CD4-positive, alpha-beta T cell treated with Interleukin-4 for 1 hour (primary cell): ENCODE results near the gene SURF4.
"Not testable (repeated sequence)": the region's sequence is repeated elsewhere in the genome, so short reads cannot be mapped to it uniquely, and the experiment has no call there.

ENCODE experiments used
- DNase-seq, 2 donors: peaks; one replicate each; pipeline ENCODE4 v3.0.0-alpha.2; 2020 to 2022

The SURF4 gene

GRCh38 chr9:133331641-133332380 is 44.0 kb downstream of the SURF4 start:
- DNase-seq = no peak

- no peak for DNase-seq
Observed at GRCh38 chr9:133331221-133331620, 44.6 kb downstream of the SURF4 start.

- not testable (repeated sequence) for DNase-seq
Observed at GRCh38 chr9:133329306-133330156, 46.3 kb downstream of the SURF4 start.

- no peak for DNase-seq
Observed at GRCh38 chr9:133327834-133328484, 47.9 kb downstream of the SURF4 start.

- not testable (repeated sequence) for DNase-seq
Observed at GRCh38 chr9:133327021-133327420, 48.8 kb downstream of the SURF4 start.

- no peak for DNase-seq
Observed at GRCh38 chr9:133323991-133324703, 51.7 kb downstream of the SURF4 start.

- no peak for DNase-seq
Observed at GRCh38 chr9:133323211-133323610, 52.6 kb downstream of the SURF4 start.

- DNase-seq = no peak
Observed at GRCh38 chr9:133322701-133323100, 53.2 kb downstream of the SURF4 start.

- no peak for DNase-seq
Observed at GRCh38 chr9:133321411-133321935, 54.4 kb downstream of the SURF4 start.

- DNase-seq = no peak
Observed at GRCh38 chr9:133320421-133320881, 55.4 kb downstream of the SURF4 start.

- not testable (repeated sequence) for DNase-seq
Observed at GRCh38 chr9:133317551-133317950, 58.3 kb downstream of the SURF4 start.

GRCh38 chr9:133315997-133316396 is 59.9 kb downstream of the SURF4 start:
- no peak for DNase-seq
